ENCODE measurements around the gene LIN52. TPM values are rescaled to one million over a fixed set of nuclear protein-coding genes. Genes with fewer than 3 reads are reported as not detected.

Gene LIN52
- 10 to 100 TPM; 10.7 to 13.6 TPM for total RNA-seq

DNA sequence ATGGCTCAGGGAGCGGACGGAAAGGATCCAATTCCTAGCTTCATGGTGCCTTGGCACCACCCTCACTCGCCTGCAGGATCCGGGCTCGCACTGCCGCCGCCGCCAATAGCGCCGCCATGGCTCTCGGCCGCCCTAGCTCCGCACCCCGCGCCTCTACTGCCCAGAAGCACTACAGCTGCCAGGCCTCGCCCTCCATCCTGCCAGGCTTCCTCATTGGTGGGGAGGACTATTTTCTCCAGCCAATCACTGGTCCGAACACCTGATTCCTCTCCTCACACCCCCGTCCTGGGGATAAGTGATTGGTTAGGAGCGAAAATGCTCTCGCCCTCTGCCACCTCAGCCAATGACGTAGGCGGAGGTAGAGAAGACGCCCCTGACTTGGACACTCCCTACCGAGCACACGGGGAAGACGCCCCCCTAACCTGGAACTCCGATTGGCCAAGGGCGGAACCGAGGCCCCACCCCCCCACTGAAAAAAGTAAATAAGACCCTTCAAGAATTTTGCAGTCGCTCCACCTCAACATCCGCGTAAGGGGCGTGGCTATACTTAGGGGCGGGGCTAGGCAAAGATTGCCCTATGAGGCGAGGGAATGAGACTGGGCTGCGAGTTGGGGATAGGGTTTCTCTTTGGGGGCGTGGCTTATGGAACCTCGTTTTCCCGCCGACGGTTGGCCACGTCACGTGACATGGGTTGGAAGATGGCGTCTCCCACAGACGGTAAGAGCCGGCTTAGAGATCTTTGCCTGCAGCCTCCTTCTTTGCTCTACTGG, at the start of gene LIN52, which contains the start of gene ALDH6A1:
Gene LIN52 (plus strand): TSS at position 680 of the 770 bp plus-strand sequence. CDS start 19 bp downstream, at position 699.
Gene ALDH6A1 (minus strand): TSS at position 177 of the 770 bp plus-strand sequence. CDS start 59 bp downstream, at position 118.
- H3K4me3 Mint-ChIP-seq, result peak within 1 kb of the TSS; percentile 99

DNA sequence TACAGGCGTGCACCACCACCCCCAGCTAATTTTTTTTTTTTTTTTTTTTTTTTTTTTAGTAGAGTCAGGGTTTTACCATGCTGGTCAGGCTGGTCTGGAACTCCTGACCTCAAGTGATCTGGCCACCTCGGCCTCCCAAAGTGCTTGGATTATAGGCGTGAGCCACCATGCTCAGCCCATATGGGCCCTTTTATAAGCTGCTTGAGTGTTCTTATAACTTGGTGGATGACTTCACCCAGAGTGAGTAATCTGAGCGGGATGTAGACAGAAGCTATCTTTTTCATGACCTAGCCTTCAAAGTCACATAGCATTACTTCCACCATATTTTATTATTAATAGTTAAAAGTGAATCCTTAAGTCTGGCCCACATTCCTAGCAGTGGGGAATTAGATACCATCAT, 49.2 kb upstream of the LIN52 start:
- H3K4me1 Mint-ChIP-seq (ENCODE audit: low read depth), result no peaks in the 10 kb centered on the region
- CTCF ChIA-PET, result interaction anchor here (0.6 to 0.7 kb wide), 3 partner anchors 38 to 345 kb away, joined by 3 to 4 read pairs (median 3); no protein-coding TSS in a partner anchor
- intact Hi-C loops (cut with micrococcal nuclease), result loop anchor here (5.0 kb wide), 1 partner anchor 83 kb away; the partner anchor contains the start of genes COQ6 and FAM161B
- H3K9me3 Mint-ChIP-seq, result no peaks in the 10 kb centered on the region
- no peak for DNase-seq
- H3K27ac Mint-ChIP-seq, result no peak overlapping the region
- H3K4me3 Mint-ChIP-seq, result no peak overlapping the region
- peaks cover 1% of the 10 kb centered on the region for H3K36me3 Mint-ChIP-seq (ENCODE audit: low read depth)
- H3K27me3 Mint-ChIP-seq (ENCODE audit: low read depth), result no peaks in the 10 kb centered on the region

More for the DNA sequence above, at the start of gene LIN52, which contains the start of gene ALDH6A1:
- peak; percentile 100 for DNase-seq
- CTCF ChIA-PET, result interaction anchor here (0.8 kb wide), 1 partner anchor 12 kb away, joined by 3 read pairs; no protein-coding TSS in a partner anchor
- intact Hi-C loops (cut with micrococcal nuclease), result loop anchor here (1.0 to 10.0 kb wide), 13 partner anchors 65 to 1093 kb away; partner anchors contain the start of genes BBOF1, COQ6, ENTPD5 and FAM161B
- H3K4me1 Mint-ChIP-seq (ENCODE audit: low read depth), result peaks cover 38% of the 10 kb centered on the region
- H3K36me3 Mint-ChIP-seq (ENCODE audit: low read depth), result no peaks in the 10 kb centered on the region
- H3K27me3 Mint-ChIP-seq (ENCODE audit: low read depth), result no peaks in the 10 kb centered on the region
- H3K27ac Mint-ChIP-seq, result peak within 1 kb of the TSS; percentile 95
- no peaks in the 10 kb centered on the region for H3K9me3 Mint-ChIP-seq

DNA sequence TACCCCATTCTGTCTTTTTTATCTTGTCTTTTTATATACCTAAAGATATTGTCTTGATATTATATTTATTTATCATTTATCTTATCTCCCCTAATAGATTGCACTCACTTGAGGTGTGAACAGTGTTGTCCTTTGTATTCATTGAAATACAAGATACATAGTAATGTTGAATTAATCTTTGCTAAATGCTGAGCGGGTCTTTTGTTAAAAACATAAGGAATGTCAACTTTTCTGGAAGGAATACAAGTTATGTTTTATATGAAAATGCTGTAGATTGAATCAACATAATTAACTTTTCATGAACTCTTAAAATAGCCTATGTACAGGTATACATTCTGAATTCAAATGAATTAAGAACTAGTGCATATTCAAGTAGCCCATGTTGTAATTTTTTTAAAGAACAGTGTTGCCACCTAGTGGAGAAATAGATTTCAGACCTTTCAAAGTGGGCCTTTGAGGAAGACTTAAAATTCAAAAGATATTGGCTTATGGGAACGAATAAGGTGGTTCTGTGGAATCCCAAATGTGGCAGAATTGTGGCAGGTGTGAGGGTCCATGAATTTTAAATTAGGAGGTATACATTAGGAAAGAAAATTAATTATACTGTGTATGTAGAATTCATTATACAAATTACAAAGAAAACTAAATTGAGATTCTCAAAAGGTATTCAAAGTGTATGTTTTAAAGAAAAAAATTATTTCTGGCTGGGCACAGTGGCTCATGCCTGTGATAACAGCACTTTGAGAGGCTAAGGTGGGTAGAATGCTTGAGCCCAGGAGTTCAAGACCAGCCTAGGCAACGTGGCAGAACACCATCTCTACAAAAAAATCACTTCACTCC, 46.5 kb upstream of the LIN52 start:
- no peaks in the 10 kb centered on the region for H3K36me3 Mint-ChIP-seq (ENCODE audit: low read depth)
- H3K4me1 Mint-ChIP-seq (ENCODE audit: low read depth), result no peaks in the 10 kb centered on the region
- intact Hi-C loops (cut with micrococcal nuclease), result loop anchor here (1.0 to 5.0 kb wide), 3 partner anchors 86 to 310 kb away; partner anchors contain the start of genes COQ6 and FAM161B
- CTCF ChIA-PET, result interaction anchor here (0.6 kb wide), 1 partner anchor 469 kb away, joined by 4 read pairs; no protein-coding TSS in a partner anchor
- peak; percentile 8 for DNase-seq
- H3K27ac Mint-ChIP-seq, result no peak overlapping the region
- no peaks in the 10 kb centered on the region for H3K27me3 Mint-ChIP-seq (ENCODE audit: low read depth)
- H3K4me3 Mint-ChIP-seq, result no peak overlapping the region
- H3K9me3 Mint-ChIP-seq, result no peaks in the 10 kb centered on the region

- CTCF ChIA-PET, result no interaction called here
These were observed 42.5 kb upstream of the LIN52 start for GRCh38 chr14:74042296-74042695.

DNA sequence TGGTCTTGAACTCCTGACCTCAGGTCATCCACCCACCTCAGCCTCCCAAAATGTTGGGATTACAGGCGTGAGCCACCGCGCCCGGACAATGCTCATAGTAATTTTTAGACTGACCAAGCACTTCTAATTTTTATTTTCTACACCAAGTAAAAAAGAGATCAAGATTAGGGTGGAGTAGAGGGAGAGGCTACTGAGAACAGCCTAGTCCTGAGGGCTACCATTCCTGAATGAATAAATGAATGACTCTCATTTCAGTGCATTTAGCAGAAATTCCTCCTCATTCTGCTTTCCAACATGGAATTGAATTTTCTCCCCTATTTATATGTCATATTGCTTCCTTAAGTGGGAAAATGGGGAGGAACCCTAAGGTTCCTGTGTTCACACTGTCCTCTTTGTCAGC, 39.2 kb upstream of the LIN52 start:
- H3K9me3 Mint-ChIP-seq, result no peaks in the 10 kb centered on the region
- intact Hi-C loops (cut with micrococcal nuclease), result no loop called here
- CTCF ChIA-PET, result no interaction called here
- no peaks in the 10 kb centered on the region for H3K36me3 Mint-ChIP-seq (ENCODE audit: low read depth)
- H3K4me3 Mint-ChIP-seq, result no peak overlapping the region
- no peaks in the 10 kb centered on the region for H3K27me3 Mint-ChIP-seq (ENCODE audit: low read depth)
- DNase-seq, result no peak
- H3K27ac Mint-ChIP-seq, result no peak overlapping the region
- no peaks in the 10 kb centered on the region for H3K4me1 Mint-ChIP-seq (ENCODE audit: low read depth)

More at GRCh38 chr14:74042296-74042695, 42.5 kb upstream of the LIN52 start:
- no peak for DNase-seq
- Mint-ChIP-seq H3K4me3 (no peak overlapping the region), H3K27me3 (ENCODE audit: low read depth) (no peaks in the 10 kb centered on the region), H3K4me1 (ENCODE audit: low read depth) (no peaks in the 10 kb centered on the region), H3K27ac (no peak overlapping the region), H3K9me3 (no peaks in the 10 kb centered on the region), H3K36me3 (ENCODE audit: low read depth) (no peaks in the 10 kb centered on the region)
- intact Hi-C loops (cut with micrococcal nuclease), result no loop called here

DNA sequence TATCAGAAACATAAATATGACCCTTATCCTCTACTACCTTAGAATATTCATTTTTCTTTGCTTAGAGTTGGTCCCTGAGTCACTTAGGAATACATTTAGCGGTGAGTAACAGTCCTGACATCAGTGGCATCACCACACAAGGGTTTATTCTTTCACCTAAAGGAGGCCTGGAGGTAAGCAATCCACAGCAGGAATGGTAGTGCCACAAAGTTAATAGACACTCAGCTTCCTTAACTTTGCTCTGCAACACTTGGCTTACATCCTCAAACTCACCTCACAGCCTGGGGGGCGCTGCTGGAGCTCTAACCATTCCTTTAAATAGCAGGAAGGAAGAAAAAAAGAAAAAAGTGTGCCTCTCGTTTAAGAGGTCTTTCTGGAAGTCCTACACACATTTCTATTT, 36.5 kb upstream of the LIN52 start:
- no peaks in the 10 kb centered on the region for H3K36me3 Mint-ChIP-seq (ENCODE audit: low read depth)
- DNase-seq, result no peak
- H3K9me3 Mint-ChIP-seq, result no peaks in the 10 kb centered on the region
- H3K4me3 Mint-ChIP-seq, result no peak overlapping the region
- H3K27ac Mint-ChIP-seq, result no peak overlapping the region
- no peaks in the 10 kb centered on the region for H3K4me1 Mint-ChIP-seq (ENCODE audit: low read depth)
- CTCF ChIA-PET, result no interaction called here
- intact Hi-C loops (cut with micrococcal nuclease), result no loop called here
- no peaks in the 10 kb centered on the region for H3K27me3 Mint-ChIP-seq (ENCODE audit: low read depth)

DNA sequence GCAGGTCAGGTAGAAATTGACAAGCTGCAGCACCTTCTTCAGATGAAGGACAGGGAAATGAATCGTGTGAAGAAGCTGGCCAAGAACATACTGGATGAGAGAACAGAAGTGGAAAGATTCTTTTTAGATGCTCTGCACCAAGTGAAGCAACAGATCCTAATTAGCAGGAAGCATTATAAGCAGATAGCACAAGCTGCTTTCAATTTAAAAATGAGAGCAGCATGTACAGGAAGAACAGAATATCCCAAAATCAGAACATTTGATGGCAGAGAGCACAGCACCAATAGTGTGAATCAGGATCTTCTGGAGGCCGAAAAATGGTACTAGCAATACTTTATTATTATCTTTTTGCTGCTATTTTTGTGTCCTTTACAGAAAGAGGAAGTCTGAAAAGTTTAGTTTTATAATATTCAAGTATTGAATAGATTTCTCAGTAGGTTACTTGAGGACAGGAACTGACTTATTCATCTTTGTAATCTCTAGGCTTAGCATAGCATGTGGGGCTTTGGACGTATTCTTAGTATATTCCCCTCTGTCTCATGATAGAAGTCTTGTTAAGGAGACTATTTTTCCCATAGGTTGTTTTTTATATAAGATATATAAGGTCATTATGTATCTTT, 34.8 kb upstream of the LIN52 start:
- DNase-seq, result no peak
- CTCF ChIA-PET, result no interaction called here
- no peaks in the 10 kb centered on the region for H3K4me1 Mint-ChIP-seq (ENCODE audit: low read depth)
- H3K36me3 Mint-ChIP-seq (ENCODE audit: low read depth), result no peaks in the 10 kb centered on the region
- H3K27ac Mint-ChIP-seq, result no peak overlapping the region
- H3K9me3 Mint-ChIP-seq, result no peaks in the 10 kb centered on the region
- H3K4me3 Mint-ChIP-seq, result no peak overlapping the region
- intact Hi-C loops (cut with micrococcal nuclease), result no loop called here
- H3K27me3 Mint-ChIP-seq (ENCODE audit: low read depth), result no peaks in the 10 kb centered on the region

DNA sequence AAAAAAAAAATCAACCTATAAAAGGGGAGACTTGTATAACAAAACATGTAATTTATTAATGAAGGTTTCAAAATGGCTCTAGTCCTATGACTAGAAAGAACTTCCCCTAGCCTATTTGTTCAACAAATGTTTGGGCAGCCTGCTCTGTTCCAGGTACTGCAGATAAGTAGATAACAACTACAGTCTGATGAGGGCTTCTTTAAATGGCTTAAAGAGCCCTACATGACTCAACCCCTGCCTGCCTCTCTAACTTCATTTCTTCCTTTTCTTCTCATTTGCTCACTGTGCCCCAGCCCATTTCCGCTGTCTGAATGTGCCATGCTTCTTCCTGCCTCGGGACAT, 22.0 kb upstream of the LIN52 start:
- Mint-ChIP-seq H3K27ac (no peak overlapping the region), H3K36me3 (ENCODE audit: low read depth) (peaks cover 3% of the 10 kb centered on the region), H3K4me1 (ENCODE audit: low read depth) (no peaks in the 10 kb centered on the region)

GRCh38 chr14:74064426-74064825, 20.3 kb upstream of the LIN52 start:
- H3K27ac Mint-ChIP-seq, result no peak overlapping the region
- intact Hi-C loops (cut with micrococcal nuclease), result no loop called here
- no peaks in the 10 kb centered on the region for H3K9me3 Mint-ChIP-seq
- CTCF ChIA-PET, result interaction anchor here (1.2 kb wide), 1 partner anchor 25 kb away, joined by 3 read pairs; no protein-coding TSS in a partner anchor
- H3K4me3 Mint-ChIP-seq, result no peak overlapping the region
- no peaks in the 10 kb centered on the region for H3K36me3 Mint-ChIP-seq (ENCODE audit: low read depth)
- no peak for DNase-seq
- H3K27me3 Mint-ChIP-seq (ENCODE audit: low read depth), result no peaks in the 10 kb centered on the region
- H3K4me1 Mint-ChIP-seq (ENCODE audit: low read depth), result no peaks in the 10 kb centered on the region

More for the DNA sequence above, 22.0 kb upstream of the LIN52 start:
- intact Hi-C loops (cut with micrococcal nuclease), result no loop called here
- H3K27me3 Mint-ChIP-seq (ENCODE audit: low read depth), result no peaks in the 10 kb centered on the region
- no peak overlapping the region for H3K4me3 Mint-ChIP-seq
- H3K9me3 Mint-ChIP-seq, result no peaks in the 10 kb centered on the region
- CTCF ChIA-PET, result no interaction called here
- DNase-seq, result no peak

GRCh38 chr14:74064883-74065282, 19.9 kb upstream of the LIN52 start:
- Mint-ChIP-seq H3K27me3 (ENCODE audit: low read depth) (no peaks in the 10 kb centered on the region), H3K9me3 (no peaks in the 10 kb centered on the region), H3K36me3 (ENCODE audit: low read depth) (no peaks in the 10 kb centered on the region), H3K4me3 (no peak overlapping the region), H3K4me1 (ENCODE audit: low read depth) (no peaks in the 10 kb centered on the region), H3K27ac (no peak overlapping the region)
- CTCF ChIA-PET, result no interaction called here
- intact Hi-C loops (cut with micrococcal nuclease), result no loop called here
- DNase-seq, result no peak

- H3K4me3 Mint-ChIP-seq, result no peak overlapping the region
- H3K9me3 Mint-ChIP-seq, result no peaks in the 10 kb centered on the region
- H3K36me3 Mint-ChIP-seq (ENCODE audit: low read depth), result no peaks in the 10 kb centered on the region
- no peaks in the 10 kb centered on the region for H3K27me3 Mint-ChIP-seq (ENCODE audit: low read depth)
- intact Hi-C loops (cut with micrococcal nuclease), result no loop called here
- CTCF ChIA-PET, result interaction anchor here (0.9 kb wide), 1 partner anchor 11 kb away, joined by 3 read pairs; no protein-coding TSS in a partner anchor
- DNase-seq, result no peak
- no peak overlapping the region for H3K27ac Mint-ChIP-seq
- H3K4me1 Mint-ChIP-seq (ENCODE audit: low read depth), result no peaks in the 10 kb centered on the region
These were observed 18.8 kb upstream of the LIN52 start for GRCh38 chr14:74065746-74066575.
